ENCODE measurements around the gene SLC5A2.

- TF ChIP-seq POLR2A (IDR thresholded peaks at IDR 0.05; ENCODE audit: low read depth, low read length) (no peak), PAX5 (IDR thresholded peaks at IDR 0.05; ENCODE audit: insufficient read depth, low read length, severe bottlenecking) (no peak), SPI1 (IDR thresholded peaks at IDR 0.05; ENCODE audit: low read depth, low read length) (no peak), POLR2AphosphoS5 (IDR thresholded peaks at IDR 0.05; ENCODE audit: low read depth, low read length) (no peak), TAF1 (IDR thresholded peaks at IDR 0.05; ENCODE audit: low read depth, low read length) (no peak), POU2F2 (IDR thresholded peaks at IDR 0.05; ENCODE audit: low read depth, low read length) (no peak)
Observed at GRCh38 chr16:31470615-31471014, 12.3 kb upstream of the SLC5A2 start.
